Smooth muscle cell (in vitro differentiated cells): ENCODE data around the gene ELFN2. TPM values are rescaled to one million over a fixed set of nuclear protein-coding genes. Genes with fewer than 3 reads are reported as not detected.

Source experiments
- DNase-seq: peaks from one replicate; lab custom pipeline; 2025; ENCODE audit not compliant: unreplicated experiment; lab: John Stamatoyannopoulos, UW
- H2AFZ ChIP-seq: fragments of 200-600 bp; sonication (generic); 2 replicates; pipeline ENCODE4 v1.6.0; 2016; ENCODE audit warnings: antibody characterized with exemption, low read depth, mild to moderate bottlenecking
- H3F3A ChIP-seq: fragments of 200-600 bp; sonication (generic); 2 replicates; pipeline ENCODE4 v1.6.0; 2017; ENCODE audit warnings: antibody characterized with exemption, low read depth
- H3K27ac ChIP-seq: fragments of 200-600 bp; sonication (generic); 2 replicates; pipeline ENCODE4 v1.5.1; 2016; ENCODE audit warnings: low read depth, mild to moderate bottlenecking
- H3K27me3 ChIP-seq: fragments of 200-600 bp; sonication (generic); 2 replicates; pipeline ENCODE4 v1.6.1; 2016; ENCODE audit warnings: low read depth, mild to moderate bottlenecking
- H3K36me3 ChIP-seq: fragments of 200-600 bp; sonication (generic); 2 replicates; pipeline ENCODE4 v1.5.1; 2016; ENCODE audit warnings: low read depth
- H3K4me1 ChIP-seq: fragments of 200-600 bp; sonication (generic); 2 replicates; pipeline ENCODE4 v1.5.1; 2016; ENCODE audit warnings: low read depth
- H3K4me2 ChIP-seq: fragments of 200-600 bp; sonication (generic); 2 replicates; pipeline ENCODE4 v1.6.0; 2016; ENCODE audit warnings: mild to moderate bottlenecking
- H3K4me3 ChIP-seq: fragments of 200-600 bp; sonication (generic); 2 replicates; pipeline ENCODE4 v1.5.1; 2016; ENCODE audit warnings: mild to moderate bottlenecking
- H3K79me2 ChIP-seq: fragments of 200-600 bp; sonication (generic); 2 replicates; pipeline ENCODE4 v1.6.0; 2016; ENCODE audit warnings: low read depth, mild to moderate bottlenecking
- H3K9ac ChIP-seq: fragments of 200-600 bp; sonication (generic); 2 replicates; pipeline ENCODE4 v1.6.0; 2016; ENCODE audit warnings: low read depth
- H3K9me3 ChIP-seq: fragments of 200-600 bp; sonication (generic); replicated peaks from 2 replicates; pipeline ENCODE4 v1.5.1; 2016; ENCODE audit warnings: low read depth
- H4K20me1 ChIP-seq: fragments of 200-600 bp; sonication (generic); 2 replicates; pipeline ENCODE4 v1.6.0; 2016; ENCODE audit warnings: low read depth
- WGBS: methylation state at CpG from one replicate; pipeline ENCODE4 v1.1.7; 2016; ENCODE audit warnings: low lambda C conversion rate; 5-methylcytosine and 5-hydroxymethylcytosine counted together
- polyA plus RNA-seq: library from polyadenylated mRNA; unstranded; fragments of >200 nt; fragmentation: Nextera tagmentation; extraction: Ambion mirVana; gene quantifications from 2 replicates; pipeline ENCODE4 v1.2.1, GENCODE V29; 2016
- total RNA-seq: library from RNA; depleted of rRNA; stranded (reverse); fragments of >200 nt; gene quantifications from 2 replicates; pipeline ENCODE4 v1.2.3, GENCODE V29; 2014
- TF ChIP-seq, protein P1 (sequence below): fragments of 200-600 bp; sonication (generic); IDR thresholded peaks from 2 replicates; pipeline ENCODE4 v1.5.1; 2017; ENCODE audit warnings: borderline replicate concordance, mild to moderate bottlenecking, antibody characterized with exemption; ENCODE audit not compliant: insufficient read depth, poor library complexity, severe bottlenecking

The ELFN2 gene
- total and polyA plus RNA-seq, 2 experiments from 2014 or later: 0.63 to 1.3 TPM

DNA sequence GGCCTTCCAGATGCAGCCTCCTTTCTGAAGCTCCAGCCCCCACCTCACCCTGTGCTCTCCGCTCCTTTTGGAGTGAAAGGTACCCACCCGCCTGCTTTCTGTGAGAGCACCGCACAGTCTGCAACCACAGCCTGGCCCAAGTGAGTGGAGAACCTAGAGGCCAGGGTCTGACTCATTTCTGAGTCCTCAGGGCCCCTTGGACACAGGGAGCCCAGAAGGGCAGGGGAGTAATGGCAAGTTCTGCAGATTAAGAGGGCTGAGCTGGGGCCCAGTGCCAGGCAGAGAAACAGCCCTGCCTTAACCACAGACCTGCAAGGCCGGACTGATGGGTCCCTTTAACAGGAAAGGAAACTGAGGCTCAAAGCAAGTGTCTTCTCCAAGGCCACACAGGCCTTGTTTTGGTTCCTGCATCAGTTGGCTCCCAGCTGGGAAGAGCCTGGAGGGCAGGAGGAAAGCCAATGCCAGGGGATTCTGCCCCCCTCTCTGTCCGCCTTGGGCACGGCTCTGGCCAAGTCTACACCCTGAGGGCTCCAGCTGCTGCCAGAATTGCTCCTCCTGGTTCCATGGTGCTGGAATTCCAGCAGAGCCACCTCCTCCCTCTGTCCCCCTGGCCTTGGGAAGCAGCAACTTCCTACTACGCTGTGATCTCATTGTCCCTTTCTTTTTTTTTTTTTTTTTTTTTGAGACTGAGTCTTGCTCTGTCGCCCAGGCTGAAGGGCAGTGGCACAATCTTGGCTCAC lies 89.9 kb downstream of the ELFN2 start:
- WGBS: 70% methylated on average over 8 of the region's 8 CpGs
- Histone ChIP-seq H3K27me3 (peaks cover 59% of the 10 kb centered on the region), H3K4me2 (no peak overlapping the region), H3K27ac (no peak overlapping the region), H3K9me3 (no peaks in the 10 kb centered on the region), H3F3A (no peaks in the 10 kb centered on the region), H3K4me1 (peaks cover 22% of the 10 kb centered on the region), H3K36me3 (no peaks in the 10 kb centered on the region), H2AFZ (no peak overlapping the region), H3K4me3 (no peak overlapping the region), H3K9ac (no peak overlapping the region), H4K20me1 (no peaks in the 10 kb centered on the region), H3K79me2 (no peaks in the 10 kb centered on the region)
- TF ChIP-seq, protein P1, sequence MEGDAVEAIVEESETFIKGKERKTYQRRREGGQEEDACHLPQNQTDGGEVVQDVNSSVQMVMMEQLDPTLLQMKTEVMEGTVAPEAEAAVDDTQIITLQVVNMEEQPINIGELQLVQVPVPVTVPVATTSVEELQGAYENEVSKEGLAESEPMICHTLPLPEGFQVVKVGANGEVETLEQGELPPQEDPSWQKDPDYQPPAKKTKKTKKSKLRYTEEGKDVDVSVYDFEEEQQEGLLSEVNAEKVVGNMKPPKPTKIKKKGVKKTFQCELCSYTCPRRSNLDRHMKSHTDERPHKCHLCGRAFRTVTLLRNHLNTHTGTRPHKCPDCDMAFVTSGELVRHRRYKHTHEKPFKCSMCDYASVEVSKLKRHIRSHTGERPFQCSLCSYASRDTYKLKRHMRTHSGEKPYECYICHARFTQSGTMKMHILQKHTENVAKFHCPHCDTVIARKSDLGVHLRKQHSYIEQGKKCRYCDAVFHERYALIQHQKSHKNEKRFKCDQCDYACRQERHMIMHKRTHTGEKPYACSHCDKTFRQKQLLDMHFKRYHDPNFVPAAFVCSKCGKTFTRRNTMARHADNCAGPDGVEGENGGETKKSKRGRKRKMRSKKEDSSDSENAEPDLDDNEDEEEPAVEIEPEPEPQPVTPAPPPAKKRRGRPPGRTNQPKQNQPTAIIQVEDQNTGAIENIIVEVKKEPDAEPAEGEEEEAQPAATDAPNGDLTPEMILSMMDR: no peak
- no peak for DNase-seq

DNA sequence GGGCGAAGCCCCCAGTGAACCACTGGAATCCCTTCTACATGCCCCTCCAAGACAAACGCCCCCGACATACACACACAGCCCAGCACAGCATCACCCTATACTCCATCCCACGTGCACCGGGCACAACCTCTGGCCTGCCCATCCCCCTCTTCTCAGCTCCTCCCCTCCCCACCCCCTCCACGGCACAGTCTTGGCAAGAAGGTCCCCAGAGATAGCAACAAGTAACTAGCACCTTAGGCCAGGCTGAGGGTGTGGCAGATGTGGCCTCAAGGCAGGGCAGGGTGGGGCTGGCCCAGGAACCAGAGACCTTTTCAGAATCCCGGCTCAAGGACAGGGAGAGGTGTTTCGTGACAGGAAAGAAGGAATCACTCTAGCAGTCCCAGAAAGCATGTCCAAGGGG lies 90.7 kb downstream of the ELFN2 start:
- no peak overlapping the region for H3K27ac ChIP-seq
- no peaks in the 10 kb centered on the region for H3K36me3 ChIP-seq
- peaks cover 22% of the 10 kb centered on the region for H3K4me1 ChIP-seq
- H3K4me3 ChIP-seq: no peak overlapping the region
- no peak overlapping the region for H3K9ac ChIP-seq
- H4K20me1 ChIP-seq: no peaks in the 10 kb centered on the region
- no peaks in the 10 kb centered on the region for H3K79me2 ChIP-seq
- no peak overlapping the region for H2AFZ ChIP-seq
- no peaks in the 10 kb centered on the region for H3K9me3 ChIP-seq
- no peaks in the 10 kb centered on the region for H3F3A ChIP-seq
- 76% methylated on average over 7 of the region's 8 CpGs for WGBS
- no peak for DNase-seq
- peaks cover 64% of the 10 kb centered on the region for H3K27me3 ChIP-seq
- H3K4me2 ChIP-seq: no peak overlapping the region
- TF ChIP-seq, protein P1: no peak

DNA sequence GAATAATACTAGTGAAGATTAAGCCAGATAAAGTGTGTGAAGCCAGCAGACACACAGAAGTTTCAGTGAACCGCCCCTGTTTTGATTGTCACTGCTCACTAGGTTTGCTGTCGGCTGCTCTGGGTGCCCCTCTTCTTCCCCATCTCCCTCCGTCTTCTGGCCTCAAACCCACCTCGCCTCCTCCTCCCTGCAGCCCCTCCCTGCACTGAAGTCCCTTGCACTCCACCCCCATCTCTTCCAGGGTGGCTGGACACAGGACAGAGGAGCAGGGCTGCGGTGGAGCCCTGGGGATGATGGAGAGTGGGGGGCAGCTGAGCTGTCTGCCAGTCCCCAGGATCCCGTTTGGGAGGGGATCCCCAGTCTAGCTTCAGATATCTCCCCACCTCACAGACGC lies 91.5 kb downstream of the ELFN2 start:
- Histone ChIP-seq H3K27me3 (peaks cover 59% of the 10 kb centered on the region), H3K9ac (no peak overlapping the region), H3K27ac (no peak overlapping the region), H3K4me1 (peaks cover 23% of the 10 kb centered on the region), H3K4me3 (no peak overlapping the region), H2AFZ (no peak overlapping the region), H3K9me3 (no peaks in the 10 kb centered on the region), H3K79me2 (no peaks in the 10 kb centered on the region), H3F3A (no peaks in the 10 kb centered on the region), H4K20me1 (no peaks in the 10 kb centered on the region), H3K4me2 (no peak overlapping the region), H3K36me3 (no peaks in the 10 kb centered on the region)
- WGBS: 37% methylated on average over 7 of the region's 7 CpGs
- TF ChIP-seq, protein P1: no peak
- DNase-seq: no peak
